ENCODE measurements around the gene ZNF232. TPM values are rescaled to one million over a fixed set of nuclear protein-coding genes. Genes with fewer than 3 reads are reported as not detected.
"Not testable (repeated sequence)": the region's sequence is repeated elsewhere in the genome, so short reads cannot be mapped to it uniquely, and the experiment has no call there.

The ZNF232 gene
- total RNA-seq, 4 donors from 2014 or later, result 10.5 to 22.9 (median 14.7) TPM

- WGBS, 2 donors (ENCODE audit: low coverage in 1 of 2), result 0% methylated on average over 2 of the region's 14 CpGs; no CpG with 5 or more reads in 1 of the 2 donors
- no peaks in the 10 kb centered on the region for H3K27me3 ChIP-seq
- peaks cover 0 to 6% (median 0%) of the 10 kb centered on the region in 3 donors for H3K9me3 ChIP-seq
- peak; percentile 19 for ATAC-seq
- H3K4me3 ChIP-seq, result peak overlapping the region; percentile 52 to 89
- H3K36me3 ChIP-seq, result peaks cover 0 to 21% of the 10 kb centered on the region in 2 donors
- peaks cover 0 to 26% (median 8%) of the 10 kb centered on the region in 3 donors for H3K4me1 ChIP-seq
- TF ChIP-seq POLR2AphosphoS5 (IDR thresholded peaks at IDR 0.05) (no peak), EP300 (IDR thresholded peaks at IDR 0.05) (no peak), POLR2A (IDR thresholded peaks at IDR 0.05) (no peak)
- TF ChIP-seq, protein P1, sequence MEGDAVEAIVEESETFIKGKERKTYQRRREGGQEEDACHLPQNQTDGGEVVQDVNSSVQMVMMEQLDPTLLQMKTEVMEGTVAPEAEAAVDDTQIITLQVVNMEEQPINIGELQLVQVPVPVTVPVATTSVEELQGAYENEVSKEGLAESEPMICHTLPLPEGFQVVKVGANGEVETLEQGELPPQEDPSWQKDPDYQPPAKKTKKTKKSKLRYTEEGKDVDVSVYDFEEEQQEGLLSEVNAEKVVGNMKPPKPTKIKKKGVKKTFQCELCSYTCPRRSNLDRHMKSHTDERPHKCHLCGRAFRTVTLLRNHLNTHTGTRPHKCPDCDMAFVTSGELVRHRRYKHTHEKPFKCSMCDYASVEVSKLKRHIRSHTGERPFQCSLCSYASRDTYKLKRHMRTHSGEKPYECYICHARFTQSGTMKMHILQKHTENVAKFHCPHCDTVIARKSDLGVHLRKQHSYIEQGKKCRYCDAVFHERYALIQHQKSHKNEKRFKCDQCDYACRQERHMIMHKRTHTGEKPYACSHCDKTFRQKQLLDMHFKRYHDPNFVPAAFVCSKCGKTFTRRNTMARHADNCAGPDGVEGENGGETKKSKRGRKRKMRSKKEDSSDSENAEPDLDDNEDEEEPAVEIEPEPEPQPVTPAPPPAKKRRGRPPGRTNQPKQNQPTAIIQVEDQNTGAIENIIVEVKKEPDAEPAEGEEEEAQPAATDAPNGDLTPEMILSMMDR (IDR thresholded peaks at IDR 0.05), result no peak
- H3K27ac ChIP-seq, result peak overlapping the region; percentile 8 to 89 (median 85)
Observed at GRCh38 chr17:5077781-5078105, 33.9 kb downstream of the ZNF232 start.

DNA sequence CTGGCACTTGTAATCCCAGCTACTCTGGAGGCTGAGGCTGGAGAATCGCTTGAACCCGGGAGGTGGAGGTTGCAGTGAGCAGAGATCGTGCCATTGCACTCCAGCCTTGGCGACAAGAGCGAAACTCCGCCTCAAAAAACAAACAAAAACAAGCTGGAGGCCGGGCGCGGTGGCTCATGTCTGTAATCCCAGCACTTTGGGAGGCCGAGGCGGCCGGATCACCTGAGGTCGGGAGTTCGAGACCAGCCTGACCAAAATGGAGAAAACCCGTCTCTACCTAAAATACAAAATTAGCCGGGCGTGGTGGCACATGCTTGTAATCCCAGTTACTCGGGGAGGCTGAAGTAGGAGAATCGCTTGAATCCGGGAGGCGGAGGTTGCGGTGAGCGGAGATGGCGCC, 34.4 kb downstream of the ZNF232 start:
- not testable (repeated sequence) for ATAC-seq, H3K9me3 ChIP-seq, H3K27me3 ChIP-seq
- Histone ChIP-seq H3K27ac (peak overlapping the region in 3 of 4 donors; percentile 84 to 89 (median 86)), H3K4me3 (peak overlapping the region in 1 of 2 donors; percentile 89), H3K4me1 (peaks cover 0 to 26% (median 8%) of the 10 kb centered on the region in 3 donors), H3K36me3 (peaks cover 0 to 16% of the 10 kb centered on the region in 2 donors)
- WGBS, 2 donors (ENCODE audit: low coverage in 1 of 2), result 93 to 96% methylated on average over 9 to 19 of the region's 24 CpGs

DNA sequence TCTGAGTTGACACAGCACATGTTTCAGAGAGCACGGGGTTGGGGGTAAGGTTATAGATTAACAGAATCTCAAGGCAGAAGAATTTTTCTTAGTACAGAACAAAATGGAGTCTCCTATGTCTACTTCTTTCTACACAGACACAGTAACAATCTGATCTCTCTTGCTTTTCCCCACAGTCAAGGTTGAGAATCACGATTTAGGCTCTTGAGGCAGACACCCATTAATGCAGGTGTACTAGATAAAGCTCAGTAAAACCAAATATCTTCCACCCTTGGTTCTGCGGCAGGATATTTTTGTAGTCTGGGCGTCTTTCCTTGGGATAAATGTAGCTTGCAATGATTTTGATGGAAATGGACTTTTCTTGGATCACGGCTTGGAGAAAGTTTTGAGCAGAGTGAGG, 36.2 kb downstream of the ZNF232 start:
- not testable (repeated sequence) for H3K27ac ChIP-seq, H3K9me3 ChIP-seq, H3K4me3 ChIP-seq, ATAC-seq, H3K36me3 ChIP-seq, H3K27me3 ChIP-seq
- 83 to 100% methylated on average over 2 to 4 of the region's 5 CpGs for WGBS, 2 donors (ENCODE audit: low coverage in 1 of 2)
- H3K4me1 ChIP-seq, result peaks cover 0 to 26% (median 8%) of the 10 kb centered on the region in 3 donors

DNA sequence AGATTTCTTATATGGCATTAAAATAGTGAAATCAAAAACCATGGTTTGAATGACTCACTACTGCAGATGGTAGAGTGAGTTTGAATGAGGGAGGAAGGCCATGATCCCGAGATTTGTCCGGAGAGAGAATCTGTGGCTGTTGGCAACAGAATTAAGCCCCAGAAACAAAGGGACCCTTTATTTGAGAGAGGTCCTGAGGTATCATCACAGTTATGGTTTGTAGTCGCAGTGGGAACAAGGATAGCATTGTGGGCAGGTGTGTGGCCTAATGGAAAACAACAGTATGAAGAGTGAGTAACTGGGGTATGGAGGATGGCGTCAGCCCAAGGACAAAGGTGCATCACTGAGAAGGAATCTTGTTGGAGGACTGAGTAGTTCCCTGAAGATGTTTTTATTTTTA, 42.0 kb downstream of the ZNF232 start:
- H3K27ac ChIP-seq, result no peak overlapping the region
- peaks cover 5% of the 10 kb centered on the region for H3K27me3 ChIP-seq
- no peak overlapping the region for H3K4me3 ChIP-seq
- H3K36me3 ChIP-seq, result no peaks in the 10 kb centered on the region
- TF ChIP-seq POLR2A (IDR thresholded peaks at IDR 0.05) (no peak), EP300 (IDR thresholded peaks at IDR 0.05) (no peak), POLR2AphosphoS5 (IDR thresholded peaks at IDR 0.05) (no peak)
- TF ChIP-seq, protein P1 (IDR thresholded peaks at IDR 0.05), result no peak
- ATAC-seq, result no peak
- H3K4me1 ChIP-seq, result no peaks in the 10 kb centered on the region
- H3K9me3 ChIP-seq, result no peaks in the 10 kb centered on the region
- 71 to 81% methylated on average over 1 to 4 of the region's 4 CpGs for WGBS, 2 donors (ENCODE audit: low coverage in 1 of 2)

GRCh38 chr17:5068236-5068635, 43.4 kb downstream of the ZNF232 start:
- no peaks in the 10 kb centered on the region for H3K4me1 ChIP-seq
- 84 to 90% methylated on average over 3 of the region's 3 CpGs for WGBS, 2 donors (ENCODE audit: low coverage in 1 of 2)
- TF ChIP-seq EP300 (IDR thresholded peaks at IDR 0.05) (no peak), POLR2AphosphoS5 (IDR thresholded peaks at IDR 0.05) (no peak), POLR2A (IDR thresholded peaks at IDR 0.05) (no peak)
- TF ChIP-seq, protein P1 (IDR thresholded peaks at IDR 0.05), result no peak
- no peaks in the 10 kb centered on the region for H3K9me3 ChIP-seq
- peaks cover 5% of the 10 kb centered on the region for H3K27me3 ChIP-seq
- no peak overlapping the region for H3K4me3 ChIP-seq
- no peaks in the 10 kb centered on the region for H3K36me3 ChIP-seq
- no peak overlapping the region for H3K27ac ChIP-seq
- ATAC-seq, result no peak

GRCh38 chr17:5065227-5065744, 46.4 kb downstream of the ZNF232 start:
- 22 to 43% methylated on average over 1 of the region's 1 CpG for WGBS, 2 donors (ENCODE audit: low coverage in 1 of 2)
- H3K36me3 ChIP-seq, result no peaks in the 10 kb centered on the region
- H3K9me3 ChIP-seq, result no peaks in the 10 kb centered on the region
- no peaks in the 10 kb centered on the region for H3K27me3 ChIP-seq
- ATAC-seq, result no peak
- H3K27ac ChIP-seq, result no peak overlapping the region
- TF ChIP-seq POLR2AphosphoS5 (IDR thresholded peaks at IDR 0.05), result no peak
- no peak for TF ChIP-seq POLR2A (IDR thresholded peaks at IDR 0.05)
- no peak for TF ChIP-seq EP300 (IDR thresholded peaks at IDR 0.05)
- TF ChIP-seq, protein P1 (IDR thresholded peaks at IDR 0.05), result no peak
- no peak overlapping the region for H3K4me3 ChIP-seq
- peaks cover 0 to 7% (median 0%) of the 10 kb centered on the region in 3 donors for H3K4me1 ChIP-seq

Measured in gastroesophageal sphincter (tissue), 4 donors.